HG02588 (cell line): ENCODE results near the gene ZC3H18.

Experiments used
- ATAC-seq: cut with Tn5 transposase; IDR thresholded peaks from one replicate; pipeline ENCODE4 v1.9.1; 2021; ENCODE audit warnings: mild to moderate bottlenecking, moderate library complexity; ENCODE audit not compliant: unreplicated experiment

Gene ZC3H18

GRCh38 chr16:88578446-88579313 is 8.5 kb downstream of the ZC3H18 start:
- no peak for ATAC-seq

- ATAC-seq: no peak
Measured at GRCh38 chr16:88580371-88580770, 10.2 kb downstream of the ZC3H18 start.

- ATAC-seq: no peak
Measured at GRCh38 chr16:88581033-88581432, 10.8 kb downstream of the ZC3H18 start.

GRCh38 chr16:88582912-88583575 is 12.8 kb downstream of the ZC3H18 start:
- ATAC-seq: no peak

- ATAC-seq: no peak
Measured at GRCh38 chr16:88584676-88585075, 14.5 kb downstream of the ZC3H18 start.

DNA sequence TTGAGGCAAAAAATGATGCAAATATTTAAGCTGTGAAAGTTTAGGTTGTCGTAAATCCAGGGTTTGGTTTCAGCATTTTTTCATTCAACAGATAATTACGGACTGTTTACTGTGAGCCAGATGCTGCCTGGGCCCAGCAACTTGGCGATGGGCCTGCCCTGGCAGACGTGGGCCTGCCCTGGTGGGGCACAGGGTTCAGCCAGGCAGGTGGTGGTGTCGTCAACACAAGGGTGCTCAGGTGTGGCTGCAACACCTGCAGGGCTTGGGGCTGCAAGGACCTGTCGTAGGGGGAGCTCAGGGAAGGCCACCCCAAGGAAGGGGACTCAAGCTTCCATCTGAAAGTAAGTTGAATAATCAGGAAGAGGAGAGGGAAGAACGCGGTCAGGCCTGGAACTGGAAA is 15.1 kb downstream of the ZC3H18 start:
- no peak for ATAC-seq

DNA sequence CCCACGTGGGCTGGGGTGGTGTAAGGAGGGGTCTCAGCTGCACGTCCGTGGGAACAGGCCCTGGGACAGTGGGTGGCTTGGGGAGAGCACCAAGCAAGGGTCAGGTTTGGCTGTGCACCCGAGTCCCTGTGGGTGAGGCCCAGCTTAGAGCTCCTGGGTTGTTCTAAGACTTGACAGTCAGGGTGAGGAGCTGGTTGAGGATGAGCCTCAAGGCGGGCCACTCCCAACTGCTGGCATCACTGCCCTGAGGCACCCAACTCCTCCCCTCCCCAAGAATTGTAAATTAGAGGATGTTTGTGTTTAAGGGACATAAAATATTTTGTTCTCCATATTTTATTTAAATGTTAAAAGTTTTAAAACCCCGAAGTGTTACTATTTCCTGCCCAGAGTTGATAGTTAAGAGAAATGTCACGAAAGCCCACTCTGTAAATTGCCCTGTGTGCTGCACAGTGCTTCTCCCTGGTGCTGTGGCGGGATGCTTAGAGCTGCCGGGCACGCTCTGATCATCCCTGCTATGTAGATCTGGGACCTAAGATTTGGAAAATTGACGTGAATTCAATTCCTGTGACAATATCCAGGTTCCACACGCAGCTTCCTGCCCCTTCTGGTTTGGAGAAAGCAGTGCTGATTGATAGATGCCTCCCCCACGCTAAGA is 15.9 kb downstream of the ZC3H18 start:
- ATAC-seq: no peak

DNA sequence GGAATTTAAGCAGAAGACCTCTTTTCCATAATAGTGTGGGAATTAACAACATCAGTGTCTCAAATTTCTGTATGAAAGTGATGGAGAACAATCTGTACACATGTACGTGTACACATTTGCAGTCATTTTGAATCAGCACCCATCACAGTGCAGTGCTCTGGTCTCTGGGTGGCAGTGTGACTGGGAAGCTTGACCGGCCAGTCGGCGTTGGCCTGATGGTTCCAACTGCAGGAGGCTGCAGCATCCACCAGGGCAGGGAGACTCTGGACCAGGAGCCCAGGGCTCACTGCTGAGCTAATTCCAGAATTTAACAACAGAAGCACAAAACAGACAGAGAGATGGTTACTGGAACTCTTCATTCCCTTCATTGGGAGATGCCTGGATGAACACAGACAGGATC is 17.9 kb downstream of the ZC3H18 start:
- no peak for ATAC-seq

- ATAC-seq: no peak
Measured at GRCh38 chr16:88588754-88589153, 18.6 kb downstream of the ZC3H18 start.

DNA sequence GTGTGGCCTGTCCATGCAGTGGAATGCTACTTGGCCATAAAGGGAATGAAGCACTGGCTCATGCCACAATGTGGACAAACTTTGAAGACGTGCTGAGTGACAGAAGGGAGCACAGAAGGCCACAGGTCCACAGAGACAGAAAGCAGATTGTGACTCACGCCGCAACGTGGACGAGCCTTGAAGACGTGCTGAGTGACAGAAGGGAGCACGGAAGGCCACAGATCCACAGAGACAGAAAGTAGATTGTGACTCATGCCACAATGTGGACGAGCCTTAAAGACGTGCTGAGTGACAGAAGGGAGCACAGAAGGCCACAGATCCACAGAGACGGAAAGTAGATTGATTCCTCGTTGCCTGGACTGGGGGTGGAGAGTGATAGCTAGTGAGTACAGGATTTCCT is 19.2 kb downstream of the ZC3H18 start:
- ATAC-seq: no peak

GRCh38 chr16:88591577-88592021 is 21.4 kb downstream of the ZC3H18 start:
- ATAC-seq: peak; percentile 57

DNA sequence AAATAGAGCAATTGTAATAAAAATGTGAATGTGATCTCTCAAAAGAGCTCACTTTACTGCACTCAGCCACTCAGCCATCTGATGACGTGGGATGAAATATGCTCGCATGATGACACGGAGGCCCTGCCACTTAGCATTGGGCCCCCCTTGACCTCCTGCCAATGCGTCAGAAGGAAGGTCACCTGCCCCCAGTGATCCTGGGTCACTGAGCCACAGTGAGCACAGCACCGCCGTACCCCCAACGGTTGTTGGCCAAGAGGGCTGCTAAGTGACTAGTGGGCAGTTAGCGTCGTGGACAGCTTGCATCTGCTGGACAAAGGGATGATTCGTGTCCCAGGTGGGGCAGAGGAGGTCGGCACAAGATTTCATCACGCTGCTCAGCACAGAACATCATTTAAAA is 22.9 kb downstream of the ZC3H18 start:
- ATAC-seq: no peak

- ATAC-seq: no peak
Measured at GRCh38 chr16:88593489-88593888, 23.3 kb downstream of the ZC3H18 start.

DNA sequence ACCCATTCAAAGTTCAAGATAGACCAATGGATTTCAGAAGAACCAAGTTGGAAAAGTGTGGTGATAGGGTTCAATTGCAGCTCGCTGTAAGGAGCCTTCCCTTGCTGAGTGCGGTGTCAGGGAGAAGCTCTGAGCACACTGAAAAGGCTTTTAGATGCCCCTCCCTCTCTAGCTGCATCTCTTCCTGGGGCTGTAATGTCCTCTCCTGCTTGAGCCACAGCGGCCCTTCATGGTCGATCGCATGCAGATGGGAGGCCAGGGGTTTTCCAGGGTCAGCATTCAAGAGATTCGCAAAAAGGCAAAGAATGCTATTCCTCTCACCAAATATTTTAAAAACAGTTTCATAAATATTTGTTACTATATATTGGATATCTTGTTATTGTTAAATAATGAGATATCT is 23.7 kb downstream of the ZC3H18 start:
- no peak for ATAC-seq

GRCh38 chr16:88595101-88595500 is 24.9 kb downstream of the ZC3H18 start:
- no peak for ATAC-seq

- no peak for ATAC-seq
Measured at GRCh38 chr16:88595921-88596320, 25.7 kb downstream of the ZC3H18 start.

- no peak for ATAC-seq
Measured at GRCh38 chr16:88596483-88596882, 26.3 kb downstream of the ZC3H18 start.

DNA sequence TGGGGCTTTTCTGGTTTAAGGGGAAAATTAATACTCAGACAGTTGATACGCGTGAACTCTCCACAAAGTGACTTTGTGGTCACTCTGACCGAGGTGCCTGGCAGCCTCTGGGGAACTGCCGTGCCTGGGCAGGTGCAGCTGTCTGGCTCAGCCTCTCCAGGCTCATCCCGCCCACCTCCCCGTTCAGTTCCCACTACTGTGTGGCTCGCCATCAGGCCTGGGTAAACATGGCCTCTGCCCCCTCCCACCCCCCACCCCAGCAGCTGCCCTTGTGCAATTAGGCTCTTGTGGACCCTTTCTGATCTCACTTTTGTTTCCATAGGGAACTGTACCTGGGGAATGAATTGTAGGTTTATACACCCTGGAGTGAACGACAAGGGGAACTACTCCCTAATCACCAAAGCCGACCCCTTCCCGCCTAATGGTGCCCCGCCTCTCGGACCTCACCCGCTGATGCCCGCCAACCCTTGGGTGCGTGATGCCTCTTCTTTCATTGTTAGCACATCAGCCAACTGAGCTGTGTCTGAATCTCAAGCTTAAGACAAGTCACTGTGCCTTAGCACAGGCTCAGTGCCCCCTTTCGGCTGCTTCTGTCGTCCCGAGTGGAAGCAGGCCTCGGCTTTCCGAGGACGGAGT is 27.8 kb downstream of the ZC3H18 start:
- ATAC-seq: no peak

GRCh38 chr16:88599092-88599733 is 29.0 kb downstream of the ZC3H18 start:
- no peak for ATAC-seq

DNA sequence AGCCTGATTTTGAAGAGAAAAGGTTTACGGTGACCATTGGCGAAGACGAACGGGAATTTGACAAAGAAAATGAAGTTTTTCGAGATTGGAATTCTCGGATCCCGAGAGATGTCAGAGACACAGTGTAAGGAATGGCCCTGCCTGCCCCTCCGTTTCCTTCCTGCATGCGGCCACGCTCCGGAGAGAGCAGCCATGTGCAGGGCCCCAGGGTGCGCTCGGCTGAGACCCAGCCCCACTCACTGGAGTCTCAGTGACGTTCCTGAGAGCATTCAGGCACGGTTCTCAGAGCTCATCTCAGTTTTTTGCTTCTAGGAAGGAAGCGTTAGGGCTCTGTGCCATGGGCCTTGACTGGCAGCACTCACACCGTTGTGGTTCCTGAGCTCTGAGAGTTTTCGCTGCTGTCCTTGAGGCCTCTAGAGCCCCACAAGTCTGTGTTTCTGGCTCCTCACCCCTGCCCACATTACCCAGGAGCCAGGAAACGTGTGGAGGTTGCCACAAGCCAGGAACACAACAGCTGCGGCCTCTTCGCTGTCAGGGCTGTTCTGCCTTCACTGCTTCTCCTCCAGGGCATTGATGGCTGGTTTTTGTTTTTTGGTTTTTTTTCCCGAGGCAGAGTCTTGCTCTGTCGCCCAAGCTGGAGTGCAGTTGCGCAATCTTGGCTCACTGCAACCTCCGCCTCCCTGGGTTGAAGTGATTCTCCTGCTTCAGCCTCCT is 29.8 kb downstream of the ZC3H18 start:
- no peak for ATAC-seq
